IMR-90 (cell line): ENCODE measurements around the gene HDAC9. TPM values are rescaled to one million over a fixed set of nuclear protein-coding genes. Genes with fewer than 3 reads are reported as not detected.
A peak's percentile ranks its signal among the peaks of the same experiment; 100 is the strongest.

Source experiments
- ATAC-seq: fragments of 200-7000 bp; cut with Tn5 transposase; 2 replicates; pipeline ENCODE4 v1.9.1; 2020; ENCODE audit warnings: low read depth, mild to moderate bottlenecking, moderate library complexity
- BruUV-seq: library from RNA; stranded (reverse); fragments of 400-500 nt; replicated peaks from 2 replicates; lab custom pipeline; 2021; lab: Mats Ljungman, UMichigan
- CTCF ChIA-PET: fragments of 300-600 bp; formaldehyde crosslinking; extraction: SDS; loops from one replicate; lab custom pipeline; 2021; ENCODE audit warnings: antibody characterized with exemption; lab: Yijun Ruan, JAX
- POLR2A ChIA-PET: fragments of 300-600 bp; sonication (Branson Sonifier 250); formaldehyde crosslinking; loops from one replicate; lab custom pipeline; 2022; ENCODE audit warnings: antibody characterized with exemption; ENCODE audit not compliant: unreplicated experiment; lab: Charles Lee
- DNase-seq: peaks from one replicate; pipeline ENCODE4 v3.0.0; 2013
- H2AFZ ChIP-seq: replicated peaks from 2 replicates; pipeline ENCODE3; 2013; ENCODE audit warnings: low read length, mild to moderate bottlenecking; ENCODE audit not compliant: poor library complexity
- H2AK5ac ChIP-seq: 2 replicates; pipeline ENCODE4 v1.6.1; 2013; ENCODE audit warnings: low read depth, low read length, inconsistent platforms
- H2AK9ac ChIP-seq: replicated peaks from 2 replicates; pipeline ENCODE3; 2013; ENCODE audit warnings: mild to moderate bottlenecking, low read depth, low read length, moderate library complexity; ENCODE audit not compliant: poor library complexity
- H2BK120ac ChIP-seq: 2 replicates; pipeline ENCODE4 v1.6.1; 2013; ENCODE audit warnings: low read depth, low read length, inconsistent platforms
- H2BK15ac ChIP-seq: 3 replicates; pipeline ENCODE4 v1.6.1; 2013; ENCODE audit warnings: low read depth, low read length, inconsistent platforms
- H2BK20ac ChIP-seq: 2 replicates; pipeline ENCODE4 v1.6.1; 2013; ENCODE audit warnings: low read depth, mild to moderate bottlenecking, inconsistent platforms, low read length, moderate library complexity
- H2BK5ac ChIP-seq: 2 replicates; pipeline ENCODE4 v1.6.1; 2013; ENCODE audit warnings: mild to moderate bottlenecking, low read depth, low read length, inconsistent platforms; ENCODE audit not compliant: poor library complexity, severe bottlenecking
- H3K14ac ChIP-seq: replicated peaks from 2 replicates; pipeline ENCODE4 v1.6.1; 2013; ENCODE audit warnings: low read depth, low read length, inconsistent platforms
- H3K18ac ChIP-seq: 2 replicates; pipeline ENCODE4 v1.6.1; 2013; ENCODE audit warnings: low read depth, low read length, control low read depth
- H3K23ac ChIP-seq: 2 replicates; pipeline ENCODE4 v1.6.1; 2013; ENCODE audit warnings: low read depth, low read length, inconsistent platforms
- H3K27ac ChIP-seq: 2 replicates; pipeline ENCODE4 v1.5.1; 2013; ENCODE audit warnings: mild to moderate bottlenecking, control low read depth, low read length; ENCODE audit not compliant: insufficient read depth
- H3K27me3 ChIP-seq: 2 replicates; pipeline ENCODE4 v1.6.1; 2013; ENCODE audit warnings: low read length; ENCODE audit not compliant: control insufficient read depth, insufficient read depth
- H3K36me3 ChIP-seq: 2 replicates; pipeline ENCODE4 v1.6.1; 2013; ENCODE audit warnings: low read length, mixed read lengths; ENCODE audit not compliant: control insufficient read depth, insufficient read depth
- H3K4ac ChIP-seq: 2 replicates; pipeline ENCODE4 v1.6.1; 2013; ENCODE audit warnings: low read depth, low read length, inconsistent platforms
- H3K4me1 ChIP-seq: 2 replicates; pipeline ENCODE4 v1.6.1; 2013; ENCODE audit warnings: low read length, mixed read lengths; ENCODE audit not compliant: control insufficient read depth, insufficient read depth
- H3K4me2 ChIP-seq: 2 replicates; pipeline ENCODE4 v1.6.1; 2013; ENCODE audit warnings: low read depth, mild to moderate bottlenecking, control low read depth, low read length, moderate library complexity
- H3K4me3 ChIP-seq: 2 replicates; pipeline ENCODE4 v1.5.1; 2013; ENCODE audit warnings: low read depth, mild to moderate bottlenecking, control low read depth, low read length, moderate library complexity; ENCODE audit not compliant: insufficient read depth
- H3K56ac ChIP-seq: 2 replicates; pipeline ENCODE4 v1.6.1; 2013; ENCODE audit warnings: low read length, inconsistent platforms; ENCODE audit not compliant: insufficient read depth; ENCODE audit errors: extremely low read depth
- H3K79me1 ChIP-seq, 2 experiments: 2 replicates each; pipeline ENCODE4 v1.6.1; 2013; ENCODE audit warnings: low read length in 2 of 2, inconsistent platforms in 1 of 2, low read depth in 1 of 2
- H3K9ac ChIP-seq: 2 replicates; pipeline ENCODE4 v1.6.1; 2013; ENCODE audit warnings: low read depth, low read length, control low read depth
- H3K9me1 ChIP-seq: 2 replicates; pipeline ENCODE4 v1.6.1; 2013; ENCODE audit warnings: low read length, inconsistent platforms; ENCODE audit not compliant: insufficient read depth
- H3K9me3 ChIP-seq: 2 replicates; pipeline ENCODE4 v1.6.1; 2013; ENCODE audit warnings: low read length; ENCODE audit not compliant: control insufficient read depth, insufficient read depth
- H4K20me1 ChIP-seq: 2 replicates; pipeline ENCODE4 v1.6.1; 2013; ENCODE audit warnings: low read length, inconsistent platforms; ENCODE audit not compliant: insufficient read depth
- H4K5ac ChIP-seq: 2 replicates; pipeline ENCODE4 v1.6.1; 2013; ENCODE audit warnings: mild to moderate bottlenecking, low read depth, low read length, control low read depth
- H4K8ac ChIP-seq, 2 experiments: 2 replicates each; pipeline ENCODE4 v1.6.1; 2013; ENCODE audit warnings: low read depth in 2 of 2, low read length in 2 of 2, control low read depth in 1 of 2, inconsistent platforms in 1 of 2
- H4K91ac ChIP-seq: 2 replicates; pipeline ENCODE4 v1.6.1; 2013; ENCODE audit warnings: low read depth, low read length, inconsistent platforms; ENCODE audit not compliant: insufficient read depth
- CEBPB ChIP-seq: IDR thresholded peaks from 2 replicates; pipeline ENCODE4 v1.6.1; 2012; ENCODE audit warnings: low read depth, low read length, improper control_type of control experiment
- MAZ ChIP-seq: IDR thresholded peaks from 2 replicates; pipeline ENCODE4 v1.6.1; 2012; ENCODE audit warnings: low read depth, mild to moderate bottlenecking, low read length, improper control_type of control experiment, moderate library complexity, borderline replicate concordance
- POLR2A ChIP-seq: IDR thresholded peaks from 2 replicates; pipeline ENCODE4 v1.6.1; 2012; ENCODE audit warnings: mild to moderate bottlenecking, low read depth, low read length
- RCOR1 ChIP-seq: IDR thresholded peaks from 2 replicates; pipeline ENCODE4 v1.6.1; 2012; ENCODE audit warnings: mild to moderate bottlenecking, low read length, improper control_type of control experiment; ENCODE audit not compliant: insufficient replicate concordance
- WGBS, 2 experiments: methylation state at CpG; one replicate each; pipeline versions ENCODE4 v1.1.5 to v1.1.7; 2013; ENCODE audit warnings: missing lambda C conversion rate in 2 of 2; ENCODE audit not compliant: insufficient read length in 1 of 2; ENCODE audit errors: extremely low coverage in 2 of 2; 5-methylcytosine and 5-hydroxymethylcytosine counted together
- dilution Hi-C: fragments of 300-500 bp; cut with HindIII; formaldehyde crosslinking; loops from one replicate; pipeline ENCODE4 v1.14.3; 2018; ENCODE audit warnings: low sequenced_read_pairs; ENCODE audit not compliant: unreplicated experiment
- in situ Hi-C: fragments of 300-500 bp; cut with MboI; formaldehyde crosslinking; loops from 3 replicates; pipeline ENCODE4 v1.14.3; 2019; ENCODE audit warnings: low sequenced_read_pairs, inconsistent platforms, mixed read lengths
- intact Hi-C: fragments of 100-400 bp; cut with micrococcal nuclease; formaldehyde crosslinking; loops from 2 replicates; pipeline ENCODE4 v1.10.0; 2022
- polyA plus RNA-seq, 3 experiments: library from polyadenylated mRNA; depleted of rRNA; stranded (reverse); fragments of >200 nt; gene quantifications; 2 replicates each; pipeline ENCODE4 v1.2.3, GENCODE V29; 2012; ENCODE audit warnings: low replicate concordance in 1 of 3
- total RNA-seq: library from RNA; depleted of rRNA; stranded (reverse); fragments of >200 nt; gene quantifications from 2 replicates; pipeline ENCODE4 v1.2.3, GENCODE V29; 2012
- TF ChIP-seq, protein P1 (sequence below): conservative IDR thresholded peaks from 2 replicates; pipeline ENCODE4 v1.5.1; 2012; ENCODE audit warnings: mild to moderate bottlenecking, low read depth, low read length, improper control_type of control experiment

The HDAC9 gene
- total and polyA plus RNA-seq, 2 of the 4 experiments (the other 2 are of a cell fraction) = 4.3 to 24.7 TPM

DNA sequence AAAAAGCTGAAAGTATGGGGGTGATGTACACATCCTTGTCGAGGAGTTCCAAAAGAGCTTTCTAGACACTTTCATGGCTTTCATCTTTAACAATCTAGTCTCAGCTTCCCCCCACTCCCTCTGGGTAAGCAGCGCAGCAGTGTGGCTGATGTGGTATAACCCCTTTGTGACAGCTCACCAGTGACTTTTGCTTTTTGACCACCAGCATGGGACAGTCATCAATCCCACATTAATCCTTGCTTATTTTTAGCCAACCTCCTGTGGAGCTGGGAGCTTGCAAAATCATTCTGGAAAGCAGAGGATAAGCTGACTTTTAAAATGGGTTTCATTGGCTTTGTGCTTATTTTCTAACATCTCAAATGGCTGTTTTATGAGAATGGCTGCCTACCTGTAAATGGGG is 272.7 kb downstream of the HDAC9 start:
- Histone ChIP-seq H2BK5ac (no peak overlapping the region), H3K4me2 (no peak overlapping the region), H3K9me1 (peaks cover 6% of the 10 kb centered on the region), H3K9me3 (no peaks in the 10 kb centered on the region), H3K4ac (no peak overlapping the region), H2BK15ac (no peak overlapping the region), H2AFZ (peak overlapping the region; percentile 5), H3K56ac (no peak overlapping the region), H3K4me3 (no peak overlapping the region), H4K91ac (no peak overlapping the region), H3K23ac (no peak overlapping the region; the same call in 1 of the 2 replicates), H3K27ac (no peak overlapping the region), H3K9ac (no peak overlapping the region), H3K27me3 (no peaks in the 10 kb centered on the region), H3K36me3 (no peaks in the 10 kb centered on the region), H4K20me1 (no peaks in the 10 kb centered on the region), H3K14ac (no peak overlapping the region), H4K5ac (no peak overlapping the region), H3K79me1 (no peaks in the 10 kb centered on the region), H2BK120ac (no peak overlapping the region), H3K18ac (no peak overlapping the region), H2AK5ac (no peak overlapping the region), H3K4me1 (peaks cover 7% of the 10 kb centered on the region; the same call in 1 of the 2 replicates), H2AK9ac (no peak overlapping the region), H4K8ac (peak overlapping the region in 1 of 2 experiments; percentile 20; a peak in 1 of 4 replicates), H2BK20ac (0 out of 2 replicates have a peak overlapping the region, but pooled peaks have one; percentile 5)
- BruUV-seq = no TSS peak
- DNase-seq = peak; percentile 55
- intact Hi-C loops (no loop called here), dilution Hi-C loops (no loop called here), in situ Hi-C loops (no loop called here)
- ATAC-seq = no peak; the same call in 1 of the 2 replicates
- ChIA-PET POLR2A (no interaction called here), CTCF (interaction anchor here (0.6 kb wide), 1 partner anchor 113 kb away, joined by 3 read pairs; no protein-coding TSS in a partner anchor)
- WGBS, 2 experiments = no CpG with 5 or more reads among the region's 2 CpGs
- TF ChIP-seq, protein P1, sequence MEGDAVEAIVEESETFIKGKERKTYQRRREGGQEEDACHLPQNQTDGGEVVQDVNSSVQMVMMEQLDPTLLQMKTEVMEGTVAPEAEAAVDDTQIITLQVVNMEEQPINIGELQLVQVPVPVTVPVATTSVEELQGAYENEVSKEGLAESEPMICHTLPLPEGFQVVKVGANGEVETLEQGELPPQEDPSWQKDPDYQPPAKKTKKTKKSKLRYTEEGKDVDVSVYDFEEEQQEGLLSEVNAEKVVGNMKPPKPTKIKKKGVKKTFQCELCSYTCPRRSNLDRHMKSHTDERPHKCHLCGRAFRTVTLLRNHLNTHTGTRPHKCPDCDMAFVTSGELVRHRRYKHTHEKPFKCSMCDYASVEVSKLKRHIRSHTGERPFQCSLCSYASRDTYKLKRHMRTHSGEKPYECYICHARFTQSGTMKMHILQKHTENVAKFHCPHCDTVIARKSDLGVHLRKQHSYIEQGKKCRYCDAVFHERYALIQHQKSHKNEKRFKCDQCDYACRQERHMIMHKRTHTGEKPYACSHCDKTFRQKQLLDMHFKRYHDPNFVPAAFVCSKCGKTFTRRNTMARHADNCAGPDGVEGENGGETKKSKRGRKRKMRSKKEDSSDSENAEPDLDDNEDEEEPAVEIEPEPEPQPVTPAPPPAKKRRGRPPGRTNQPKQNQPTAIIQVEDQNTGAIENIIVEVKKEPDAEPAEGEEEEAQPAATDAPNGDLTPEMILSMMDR = no peak
- TF ChIP-seq CEBPB (0 out of 2 replicates have a peak, but pooled peaks have one; percentile 23), RCOR1 (no peak), MAZ (no peak), POLR2A (no peak)
